Measurements from ENCODE around the gene TRIM33. TPM values are rescaled to one million over a fixed set of nuclear protein-coding genes. Genes with fewer than 3 reads are reported as not detected.

Gene TRIM33
- total RNA-seq, 4 donors from 2014 or later: 26.7 to 49.0 (median 34.5) TPM

DNA sequence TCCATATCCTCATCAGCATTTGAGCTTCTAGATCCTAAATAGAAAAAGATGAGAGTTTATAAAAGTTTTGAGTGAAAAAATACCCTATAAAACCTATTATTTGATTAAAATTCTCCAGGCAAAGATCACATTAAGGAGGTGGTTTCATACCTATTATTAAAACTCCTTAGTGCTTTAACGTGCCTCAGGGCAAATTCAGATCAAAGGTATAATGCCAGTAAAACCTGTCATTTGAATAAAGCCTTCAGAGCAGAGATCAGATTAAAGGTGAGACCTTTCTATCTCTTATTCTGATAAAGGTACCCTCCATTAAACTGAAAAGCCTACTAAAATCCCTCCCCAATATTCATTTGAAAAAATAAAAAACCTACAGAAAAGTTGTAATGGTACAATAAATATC, 34.3 kb upstream of the TRIM33 start:
- ATAC-seq: no peak
- Histone ChIP-seq H3K4me3 (no peak overlapping the region), H3K27ac (no peak overlapping the region), H3K27me3 (no peaks in the 10 kb centered on the region), H3K9me3 (no peaks in the 10 kb centered on the region), H3K4me1 (no peaks in the 10 kb centered on the region), H3K36me3 (no peaks in the 10 kb centered on the region)
- no peak for TF ChIP-seq POLR2AphosphoS5 (IDR thresholded peaks at IDR 0.05)
- TF ChIP-seq CTCF (IDR thresholded peaks at IDR 0.05): no peak
- no peak for TF ChIP-seq POLR2A (IDR thresholded peaks at IDR 0.05)
- no peak for TF ChIP-seq EP300 (IDR thresholded peaks at IDR 0.05)
- WGBS, 2 donors (ENCODE audit: low coverage in 1 of 2): 53 to 60% methylated on average over 1 of the region's 1 CpG

DNA sequence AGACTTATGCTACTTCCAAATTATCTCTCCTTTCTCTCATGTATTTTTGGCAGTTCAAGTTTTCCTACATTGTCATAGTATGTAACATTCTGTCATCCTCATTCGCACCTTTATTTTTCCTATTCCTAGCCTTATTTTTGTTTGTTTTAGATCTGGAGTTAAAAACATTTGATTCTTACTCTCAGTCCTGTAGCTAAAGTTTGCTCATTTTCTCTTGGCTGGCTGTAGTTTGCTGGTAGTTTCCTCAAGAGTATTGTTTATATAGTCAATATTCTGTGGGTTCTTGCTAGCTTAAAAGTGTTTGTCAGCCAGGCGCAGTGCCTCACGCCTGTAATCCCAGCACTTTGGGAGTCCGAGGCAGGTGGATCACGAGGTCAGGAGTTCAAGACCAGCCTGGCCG, 29.8 kb upstream of the TRIM33 start:
- no peak for ATAC-seq
- WGBS, 2 donors (ENCODE audit: low coverage in 1 of 2): 59 to 60% methylated on average over 1 to 6 of the region's 6 CpGs
- H3K27ac ChIP-seq: no peak overlapping the region

GRCh38 chr1:114540272-114540671, 29.3 kb upstream of the TRIM33 start:
- no peak for ATAC-seq
- WGBS, 2 donors (ENCODE audit: low coverage in 1 of 2): 41 to 55% methylated on average over 3 of the region's 3 CpGs
- no peaks in the 10 kb centered on the region for H3K9me3 ChIP-seq
- no peak overlapping the region for H3K27ac ChIP-seq
- no peaks in the 10 kb centered on the region for H3K36me3 ChIP-seq
- TF ChIP-seq CTCF (IDR thresholded peaks at IDR 0.05): no peak
- no peak for TF ChIP-seq EP300 (IDR thresholded peaks at IDR 0.05)
- no peak overlapping the region for H3K4me3 ChIP-seq
- no peaks in the 10 kb centered on the region for H3K27me3 ChIP-seq
- no peaks in the 10 kb centered on the region for H3K4me1 ChIP-seq

More for the DNA sequence above, 29.8 kb upstream of the TRIM33 start:
- H3K36me3 ChIP-seq: no peaks in the 10 kb centered on the region
- no peak overlapping the region for H3K4me3 ChIP-seq
- no peaks in the 10 kb centered on the region for H3K4me1 ChIP-seq
- H3K27me3 ChIP-seq: no peaks in the 10 kb centered on the region
- no peaks in the 10 kb centered on the region for H3K9me3 ChIP-seq
- TF ChIP-seq POLR2A (IDR thresholded peaks at IDR 0.05): no peak
- no peak for TF ChIP-seq EP300 (IDR thresholded peaks at IDR 0.05)
- no peak for TF ChIP-seq CTCF (IDR thresholded peaks at IDR 0.05)
- no peak for TF ChIP-seq POLR2AphosphoS5 (IDR thresholded peaks at IDR 0.05)

GRCh38 chr1:114536043-114536442, 25.0 kb upstream of the TRIM33 start:
- no peaks in the 10 kb centered on the region for H3K4me1 ChIP-seq
- WGBS, 2 donors (ENCODE audit: low coverage in 1 of 2): 87% methylated on average over 3 of the region's 7 CpGs; no CpG with 5 or more reads in 1 of the 2 donors
- TF ChIP-seq POLR2AphosphoS5 (IDR thresholded peaks at IDR 0.05) (no peak), POLR2A (IDR thresholded peaks at IDR 0.05) (no peak), CTCF (IDR thresholded peaks at IDR 0.05) (no peak), EP300 (IDR thresholded peaks at IDR 0.05) (no peak)
- no peak overlapping the region for H3K4me3 ChIP-seq
- H3K9me3 ChIP-seq: no peaks in the 10 kb centered on the region
- no peak for ATAC-seq
- H3K36me3 ChIP-seq: no peaks in the 10 kb centered on the region
- no peak overlapping the region for H3K27ac ChIP-seq
- H3K27me3 ChIP-seq: no peaks in the 10 kb centered on the region

- no peak overlapping the region for H3K27ac ChIP-seq
- 29% methylated on average over 1 of the region's 1 CpG; no CpG with 5 or more reads in 1 of the 2 donors for WGBS, 2 donors (ENCODE audit: low coverage in 1 of 2)
- TF ChIP-seq POLR2A (IDR thresholded peaks at IDR 0.05) (no peak), CTCF (IDR thresholded peaks at IDR 0.05) (no peak), POLR2AphosphoS5 (IDR thresholded peaks at IDR 0.05) (no peak), EP300 (IDR thresholded peaks at IDR 0.05) (no peak)
- H3K27me3 ChIP-seq: no peaks in the 10 kb centered on the region
- H3K4me3 ChIP-seq: no peak overlapping the region
- no peaks in the 10 kb centered on the region for H3K36me3 ChIP-seq
- H3K9me3 ChIP-seq: no peaks in the 10 kb centered on the region
- ATAC-seq: no peak
- no peaks in the 10 kb centered on the region for H3K4me1 ChIP-seq
These were observed 24.4 kb upstream of the TRIM33 start for GRCh38 chr1:114535401-114535800.

Measured in gastroesophageal sphincter (tissue), 4 donors.